ENCODE data around the gene CHST5. TPM values are rescaled to one million over a fixed set of nuclear protein-coding genes. Genes with fewer than 3 reads are reported as not detected.

The CHST5 gene
- total RNA-seq (2022), result 0.11 TPM in 1 of 2 replicates, not detected in the other
- percentile 27 among the genes with signal in this experiment for Bru-seq, nascent RNA
- BruChase-seq, experiment 1, labeled RNA remaining after a 2-hour chase, result percentile 40 among the genes with signal in this experiment
- percentile 28 among the genes with signal in this experiment for BruChase-seq, experiment 2, labeled RNA remaining after a 6-hour chase
- long read RNA-seq, result 0 reads

DNA sequence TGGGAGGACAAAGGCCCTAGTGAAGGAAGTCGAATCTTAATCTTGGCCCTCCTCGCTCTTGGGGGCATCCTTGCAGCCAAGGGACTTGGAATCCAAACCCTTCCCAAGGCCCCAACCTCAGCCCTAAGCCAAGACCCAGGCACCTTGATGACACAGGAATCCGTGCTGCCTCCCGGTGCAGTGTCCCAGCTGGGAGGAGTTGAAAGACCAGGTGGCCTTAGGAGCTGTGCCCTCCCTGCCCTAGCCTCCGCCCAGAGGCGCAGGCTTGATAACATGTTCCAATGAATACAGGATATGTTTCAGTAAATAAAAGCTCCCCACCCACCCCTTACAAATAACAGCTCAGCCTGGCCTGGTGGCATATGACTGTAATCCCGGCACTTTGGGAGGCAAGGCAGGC is at the start of gene CHST5:
Gene CHST5, minus strand, starts transcription at position 208 of the 400 bp plus-strand sequence. CDS start 5,724 bp downstream, outside the sequence.
- Histone ChIP-seq H3K4me3 (ENCODE audit: low read depth, low read length) (no peak within 1 kb of the TSS), H3K27me3 (replicated peaks; ENCODE audit: control insufficient read depth, insufficient read depth, low read length) (no peaks in the 10 kb centered on the region), H3K36me3 (ENCODE audit: control insufficient read depth, insufficient read depth, low read length) (no peaks in the 10 kb centered on the region), H3K9me3 (no peaks in the 10 kb centered on the region), H3K4me1 (no peaks in the 10 kb centered on the region)
- Mint-ChIP-seq H3K27me3 (ENCODE audit: insufficient read depth, unreplicated experiment) (no peaks in the 10 kb centered on the region), H3K9me3 (ENCODE audit: unreplicated experiment) (no peaks in the 10 kb centered on the region), H3K4me1 (ENCODE audit: low read depth, unreplicated experiment) (no peaks in the 10 kb centered on the region), H3K27ac (ENCODE audit: unreplicated experiment) (no peak within 1 kb of the TSS), H3K4me3 (ENCODE audit: unreplicated experiment) (no peak within 1 kb of the TSS), H3K36me3 (ENCODE audit: insufficient read depth, unreplicated experiment) (no peaks in the 10 kb centered on the region)
- ChIA-PET CTCF (interaction anchor here (0.6 to 1.5 kb wide), 2 partner anchors 15 to 19 kb away, joined by 3 to 6 read pairs; no protein-coding TSS in a partner anchor), POLR2A (no interaction called here)
- intact Hi-C loops (cut with micrococcal nuclease; ENCODE audit: unreplicated experiment), result no loop called here
- no TSS peak for BruUV-seq (replicated peaks)
- no peak for TF ChIP-seq CTCF (IDR thresholded peaks at IDR 0.05; ENCODE audit: insufficient read depth in 1 of 2, low read depth in 1 of 2, low read length in 1 of 2, severe bottlenecking in 1 of 2, unreplicated experiment in 1 of 2)
- DNase-seq, result peak in 1 of 2 experiments; percentile 32

DNA sequence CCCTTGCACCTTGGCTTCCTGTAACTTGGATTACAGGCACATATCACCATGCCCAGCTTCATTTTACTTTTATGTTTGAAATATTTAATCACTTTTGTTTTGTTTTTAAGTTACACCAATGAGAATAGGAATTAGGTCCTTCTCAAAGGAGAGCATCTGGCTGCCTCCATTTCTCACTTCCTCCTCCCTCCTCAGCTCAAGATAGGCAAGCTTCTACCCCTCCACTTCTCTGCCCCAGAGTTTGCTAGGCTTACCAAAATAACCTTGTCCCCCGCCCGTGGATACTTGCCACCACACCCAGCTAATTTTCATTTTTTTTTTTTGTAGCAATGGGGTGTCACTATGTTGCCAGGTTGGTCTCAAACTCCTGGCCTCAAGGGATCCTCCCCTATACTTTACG is 48.2 kb upstream of the CHST5 start:
- H3K9me3 Mint-ChIP-seq (ENCODE audit: unreplicated experiment), result no peaks in the 10 kb centered on the region
- H3K27me3 ChIP-seq (replicated peaks; ENCODE audit: control insufficient read depth, insufficient read depth, low read length), result no peaks in the 10 kb centered on the region
- intact Hi-C loops (cut with micrococcal nuclease; ENCODE audit: unreplicated experiment), result no loop called here
- TF ChIP-seq CTCF (IDR thresholded peaks at IDR 0.05; ENCODE audit: insufficient read depth in 1 of 2, low read depth in 1 of 2, low read length in 1 of 2, severe bottlenecking in 1 of 2, unreplicated experiment in 1 of 2), result no peak
- H3K4me3 Mint-ChIP-seq (ENCODE audit: unreplicated experiment), result no peak overlapping the region
- peaks cover under 1% of the 10 kb centered on the region for H3K36me3 ChIP-seq (ENCODE audit: control insufficient read depth, insufficient read depth, low read length)
- H3K36me3 Mint-ChIP-seq (ENCODE audit: insufficient read depth, unreplicated experiment), result no peaks in the 10 kb centered on the region
- DNase-seq, result no peak
- H3K4me1 Mint-ChIP-seq (ENCODE audit: low read depth, unreplicated experiment), result peaks cover 6% of the 10 kb centered on the region
- no peak overlapping the region for H3K27ac Mint-ChIP-seq (ENCODE audit: unreplicated experiment)
- ChIA-PET CTCF (no interaction called here), POLR2A (no interaction called here)
- H3K27me3 Mint-ChIP-seq (ENCODE audit: insufficient read depth, unreplicated experiment), result no peaks in the 10 kb centered on the region
- BruUV-seq (replicated peaks), result no TSS peak
- H3K9me3 ChIP-seq, result no peaks in the 10 kb centered on the region
- no peaks in the 10 kb centered on the region for H3K4me1 ChIP-seq
- H3K4me3 ChIP-seq (ENCODE audit: low read depth, low read length), result no peak overlapping the region

GRCh38 chr16:75579281-75579834 is 43.5 kb upstream of the CHST5 start:
- no peak for TF ChIP-seq CTCF (IDR thresholded peaks at IDR 0.05; ENCODE audit: insufficient read depth in 1 of 2, low read depth in 1 of 2, low read length in 1 of 2, severe bottlenecking in 1 of 2, unreplicated experiment in 1 of 2)
- Mint-ChIP-seq H3K4me1 (ENCODE audit: low read depth, unreplicated experiment) (peaks cover 2% of the 10 kb centered on the region), H3K4me3 (ENCODE audit: unreplicated experiment) (no peak overlapping the region), H3K27me3 (ENCODE audit: insufficient read depth, unreplicated experiment) (no peaks in the 10 kb centered on the region), H3K9me3 (ENCODE audit: unreplicated experiment) (no peaks in the 10 kb centered on the region), H3K27ac (ENCODE audit: unreplicated experiment) (no peak overlapping the region), H3K36me3 (ENCODE audit: insufficient read depth, unreplicated experiment) (peaks cover 23% of the 10 kb centered on the region)
- Histone ChIP-seq H3K27me3 (replicated peaks; ENCODE audit: control insufficient read depth, insufficient read depth, low read length) (no peaks in the 10 kb centered on the region), H3K4me3 (ENCODE audit: low read depth, low read length) (no peak overlapping the region), H3K36me3 (ENCODE audit: control insufficient read depth, insufficient read depth, low read length) (peaks cover 2% of the 10 kb centered on the region; the same call in 1 of the 2 replicates), H3K9me3 (no peaks in the 10 kb centered on the region), H3K4me1 (no peaks in the 10 kb centered on the region)
- CTCF ChIA-PET, result no interaction called here
- POLR2A ChIA-PET, result interaction anchor here (0.7 kb wide), 1 partner anchor 107 kb away, joined by 6 read pairs; no protein-coding TSS in a partner anchor
- no peak for DNase-seq
- intact Hi-C loops (cut with micrococcal nuclease; ENCODE audit: unreplicated experiment), result loop anchor here (5.0 kb wide), 1 partner anchor 1618 kb away; the partner anchor contains the start of gene SYCE1L
- BruUV-seq (replicated peaks), result no TSS peak
